CD14-positive monocyte (primary cell): ENCODE data around the gene MAP2K5. TPM values are rescaled to one million over a fixed set of nuclear protein-coding genes. Genes with fewer than 3 reads are reported as not detected.

Source experiments
- DNase-seq, 3 donors: peaks; one replicate each; pipeline ENCODE4 v3.0.0-alpha.2; 2011 to 2022
- H2AFZ ChIP-seq: 2 replicates; pipeline ENCODE4 v1.6.0; 2012; ENCODE audit warnings: mild to moderate bottlenecking, low read depth, low read length, inconsistent platforms; ENCODE audit not compliant: insufficient read depth, poor library complexity, severe bottlenecking
- H3K27ac ChIP-seq, 2 donors: 1 replicate in 1 of 2; 2 replicates in 1 of 2; pipeline ENCODE4 v1.5.1; 2012 to 2013; ENCODE audit warnings: low read length in 2 of 2, control low read depth in 1 of 2, inconsistent platforms in 1 of 2, low read depth in 1 of 2, mild to moderate bottlenecking in 1 of 2
- H3K27me3 ChIP-seq, 2 donors: one replicate each; pipeline versions ENCODE4 v1.6.0 to v1.6.1; 2011 to 2013; ENCODE audit warnings: low read length in 2 of 2; ENCODE audit not compliant: control insufficient read depth in 2 of 2, insufficient read depth in 2 of 2
- H3K36me3 ChIP-seq, 2 donors: replicated peaks in 1 of 2; 1 replicate in 1 of 2; 2 replicates in 1 of 2; pipeline versions ENCODE4 v1.5.1 to v1.6.1; 2012 to 2013; ENCODE audit warnings: low read length in 2 of 2, control low read depth in 1 of 2, inconsistent platforms in 1 of 2, mild to moderate bottlenecking in 1 of 2; ENCODE audit not compliant: insufficient read depth in 2 of 2, control insufficient read depth in 1 of 2
- H3K4me1 ChIP-seq, 2 donors: 1 replicate in 1 of 2; 2 replicates in 1 of 2; pipeline versions ENCODE4 v1.5.1 to v1.6.1; 2012 to 2013; ENCODE audit warnings: low read length in 2 of 2, control low read depth in 1 of 2, inconsistent platforms in 1 of 2, mild to moderate bottlenecking in 1 of 2, moderate library complexity in 1 of 2; ENCODE audit not compliant: insufficient read depth in 2 of 2, control insufficient read depth in 1 of 2
- H3K4me2 ChIP-seq: replicated peaks from 2 replicates; pipeline ENCODE3; 2012; ENCODE audit warnings: low read length, moderate library complexity, mild to moderate bottlenecking; ENCODE audit not compliant: poor library complexity, severe bottlenecking; ENCODE audit errors: extremely low read depth
- H3K4me3 ChIP-seq, 3 experiments: fragments of 200-600 bp in 1 of 3; sonication (generic) in 1 of 3; replicated peaks in 1 of 3; 1 replicate in 2 of 3; 2 replicates in 1 of 3; pipeline ENCODE4 v1.5.1; 2011 to 2013; ENCODE audit warnings: low read length in 3 of 3, mild to moderate bottlenecking in 3 of 3, control low read depth in 2 of 3, low read depth in 2 of 3, inconsistent platforms in 1 of 3, moderate library complexity in 1 of 3
- H3K79me2 ChIP-seq: 2 replicates; pipeline ENCODE4 v1.6.0; 2012; ENCODE audit warnings: mild to moderate bottlenecking, control low read depth, inconsistent platforms, low read length, moderate library complexity; ENCODE audit not compliant: insufficient read depth
- H3K9ac ChIP-seq: 2 replicates; pipeline ENCODE4 v1.6.0; 2017; ENCODE audit warnings: low read length, mild to moderate bottlenecking; ENCODE audit not compliant: insufficient read depth, poor library complexity, severe bottlenecking
- H3K9me3 ChIP-seq, 2 donors: replicated peaks in 1 of 2; 1 replicate in 1 of 2; 2 replicates in 1 of 2; pipeline versions ENCODE4 v1.5.1 to v1.6.1; 2012 to 2013; ENCODE audit warnings: low read length in 2 of 2, control low read depth in 1 of 2; ENCODE audit not compliant: control insufficient read depth in 1 of 2, insufficient read depth in 1 of 2
- H4K20me1 ChIP-seq: 2 replicates; pipeline ENCODE4 v1.6.0; 2012; ENCODE audit warnings: mild to moderate bottlenecking, low read length, control low read depth, moderate library complexity; ENCODE audit not compliant: insufficient read depth
- H3K27ac Mint-ChIP-seq, 7 donors: one replicate each; pipeline ENCODE4 v1.8.0; 2020; ENCODE audit warnings: mild to moderate bottlenecking in 7 of 7, mixed read lengths in 7 of 7, moderate library complexity in 6 of 7, inconsistent platforms in 2 of 7
- H3K27me3 Mint-ChIP-seq, 3 donors: one replicate each; pipeline ENCODE4 v1.8.0; 2021 to 2022; ENCODE audit warnings: low read depth in 3 of 3, mild to moderate bottlenecking in 3 of 3, mixed read lengths in 3 of 3, moderate library complexity in 3 of 3, inconsistent platforms in 1 of 3
- H3K36me3 Mint-ChIP-seq, 2 donors: one replicate each; pipeline ENCODE4 v1.8.0; 2020; ENCODE audit warnings: mixed read lengths in 2 of 2, inconsistent platforms in 1 of 2, mild to moderate bottlenecking in 1 of 2
- H3K4me1 Mint-ChIP-seq: one replicate; pipeline ENCODE4 v1.8.0; 2020; ENCODE audit warnings: mild to moderate bottlenecking, mixed read lengths
- H3K4me3 Mint-ChIP-seq, 2 donors: one replicate each; pipeline ENCODE4 v1.8.0; 2020; ENCODE audit warnings: mild to moderate bottlenecking in 2 of 2, mixed read lengths in 2 of 2, moderate library complexity in 1 of 2
- H3K9me3 Mint-ChIP-seq, 7 donors: one replicate each; pipeline ENCODE4 v1.8.0; 2020 to 2022; ENCODE audit warnings: mixed read lengths in 7 of 7, mild to moderate bottlenecking in 6 of 7, moderate library complexity in 6 of 7, inconsistent platforms in 2 of 7
- WGBS: methylation state at CpG from one replicate; pipeline ENCODE4 v1.1.5; 2013; ENCODE audit warnings: missing lambda C conversion rate; ENCODE audit not compliant: insufficient coverage; 5-methylcytosine and 5-hydroxymethylcytosine counted together
- intact Hi-C, 2 donors: fragments of 100-400 bp; cut with micrococcal nuclease; formaldehyde crosslinking; loops; one replicate each; pipeline versions ENCODE4 v1.15.0 to v1.15.1; 2023
- polyA plus RNA-seq, 3 donors: library from polyadenylated mRNA; depleted of rRNA in 1 of 3; unstranded in 2 of 3; stranded (reverse) in 1 of 3; fragments of 300-500 nt in 2 of 3; fragments of >200 nt in 1 of 3; fragmentation: Illumina TruSeq in 2 of 3; gene quantifications; 1 replicate in 2 of 3; 2 replicates in 1 of 3; pipeline ENCODE4 v1.2.3, GENCODE V29; 2012 to 2021
- TF ChIP-seq, protein P1 (sequence below): fragments of 200-600 bp; IDR thresholded peaks from one replicate; pipeline ENCODE4 v1.8.0; 2022; ENCODE audit warnings: antibody characterized with exemption, mild to moderate bottlenecking

MAP2K5 gene
- polyA plus RNA-seq, 3 donors = 10.2 to 11.3 (median 10.6) TPM

DNA sequence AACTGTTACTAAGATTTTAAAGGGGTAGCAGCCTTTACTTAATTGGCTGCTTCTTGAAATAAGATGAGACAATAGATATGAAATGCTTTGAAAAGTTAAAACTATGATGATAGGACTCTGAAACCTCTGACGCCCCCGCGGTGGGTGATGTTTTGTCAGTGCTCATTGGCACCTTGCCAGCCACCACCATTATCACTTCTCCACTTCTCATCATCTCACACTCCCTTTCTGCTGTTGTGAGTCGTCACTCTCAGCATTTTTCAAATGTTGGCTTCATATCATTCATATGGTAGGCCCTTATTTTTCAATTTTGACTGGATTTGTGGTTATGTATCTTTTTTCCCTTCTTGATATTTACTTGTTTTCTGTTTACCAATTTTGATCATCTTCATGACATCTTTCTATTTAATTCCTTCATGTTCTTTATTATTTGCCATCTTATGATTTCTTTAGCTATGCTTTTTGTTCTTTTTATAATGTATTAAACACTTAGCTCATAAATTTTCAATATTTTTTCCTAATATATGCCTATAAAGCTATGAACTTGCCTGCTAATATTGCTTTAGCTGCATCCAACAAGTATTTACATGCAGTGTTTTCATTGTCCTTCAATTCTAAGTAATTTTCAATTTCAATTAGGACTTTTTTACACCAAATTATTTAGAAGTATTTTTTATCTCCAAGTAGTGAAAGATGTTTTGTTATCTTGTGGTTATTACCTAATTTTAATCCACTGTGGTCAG, 252.5 kb downstream of the MAP2K5 start:
- Mint-ChIP-seq H3K36me3 (peaks cover 37 to 38% of the 10 kb centered on the region in 2 donors), H3K4me1 (no peaks in the 10 kb centered on the region), H3K27me3 (peaks cover 0 to 3% (median 0%) of the 10 kb centered on the region in 3 donors), H3K27ac (no peak overlapping the region), H3K9me3 (peaks cover 4 to 14% (median 12%) of the 10 kb centered on the region in 7 donors), H3K4me3 (no peak overlapping the region)
- H3K27me3 ChIP-seq = no peaks in the 10 kb centered on the region
- intact Hi-C loops = no loop called here
- no peaks in the 10 kb centered on the region for H3K79me2 ChIP-seq
- no peak overlapping the region for H2AFZ ChIP-seq
- no peak overlapping the region for H3K4me3 ChIP-seq
- DNase-seq = no peak
- H3K9ac ChIP-seq = no peak overlapping the region
- no peaks in the 10 kb centered on the region for H3K4me1 ChIP-seq
- no peak overlapping the region for H3K4me2 ChIP-seq
- no peaks in the 10 kb centered on the region for H4K20me1 ChIP-seq
- H3K9me3 ChIP-seq = peaks cover 0 to 4% of the 10 kb centered on the region in 2 donors
- peaks cover 0 to 8% of the 10 kb centered on the region in 2 donors for H3K36me3 ChIP-seq
- H3K27ac ChIP-seq = no peak overlapping the region
- TF ChIP-seq, protein P1, sequence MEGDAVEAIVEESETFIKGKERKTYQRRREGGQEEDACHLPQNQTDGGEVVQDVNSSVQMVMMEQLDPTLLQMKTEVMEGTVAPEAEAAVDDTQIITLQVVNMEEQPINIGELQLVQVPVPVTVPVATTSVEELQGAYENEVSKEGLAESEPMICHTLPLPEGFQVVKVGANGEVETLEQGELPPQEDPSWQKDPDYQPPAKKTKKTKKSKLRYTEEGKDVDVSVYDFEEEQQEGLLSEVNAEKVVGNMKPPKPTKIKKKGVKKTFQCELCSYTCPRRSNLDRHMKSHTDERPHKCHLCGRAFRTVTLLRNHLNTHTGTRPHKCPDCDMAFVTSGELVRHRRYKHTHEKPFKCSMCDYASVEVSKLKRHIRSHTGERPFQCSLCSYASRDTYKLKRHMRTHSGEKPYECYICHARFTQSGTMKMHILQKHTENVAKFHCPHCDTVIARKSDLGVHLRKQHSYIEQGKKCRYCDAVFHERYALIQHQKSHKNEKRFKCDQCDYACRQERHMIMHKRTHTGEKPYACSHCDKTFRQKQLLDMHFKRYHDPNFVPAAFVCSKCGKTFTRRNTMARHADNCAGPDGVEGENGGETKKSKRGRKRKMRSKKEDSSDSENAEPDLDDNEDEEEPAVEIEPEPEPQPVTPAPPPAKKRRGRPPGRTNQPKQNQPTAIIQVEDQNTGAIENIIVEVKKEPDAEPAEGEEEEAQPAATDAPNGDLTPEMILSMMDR = no peak
- WGBS = 100% methylated on average over 3 of the region's 4 CpGs

DNA sequence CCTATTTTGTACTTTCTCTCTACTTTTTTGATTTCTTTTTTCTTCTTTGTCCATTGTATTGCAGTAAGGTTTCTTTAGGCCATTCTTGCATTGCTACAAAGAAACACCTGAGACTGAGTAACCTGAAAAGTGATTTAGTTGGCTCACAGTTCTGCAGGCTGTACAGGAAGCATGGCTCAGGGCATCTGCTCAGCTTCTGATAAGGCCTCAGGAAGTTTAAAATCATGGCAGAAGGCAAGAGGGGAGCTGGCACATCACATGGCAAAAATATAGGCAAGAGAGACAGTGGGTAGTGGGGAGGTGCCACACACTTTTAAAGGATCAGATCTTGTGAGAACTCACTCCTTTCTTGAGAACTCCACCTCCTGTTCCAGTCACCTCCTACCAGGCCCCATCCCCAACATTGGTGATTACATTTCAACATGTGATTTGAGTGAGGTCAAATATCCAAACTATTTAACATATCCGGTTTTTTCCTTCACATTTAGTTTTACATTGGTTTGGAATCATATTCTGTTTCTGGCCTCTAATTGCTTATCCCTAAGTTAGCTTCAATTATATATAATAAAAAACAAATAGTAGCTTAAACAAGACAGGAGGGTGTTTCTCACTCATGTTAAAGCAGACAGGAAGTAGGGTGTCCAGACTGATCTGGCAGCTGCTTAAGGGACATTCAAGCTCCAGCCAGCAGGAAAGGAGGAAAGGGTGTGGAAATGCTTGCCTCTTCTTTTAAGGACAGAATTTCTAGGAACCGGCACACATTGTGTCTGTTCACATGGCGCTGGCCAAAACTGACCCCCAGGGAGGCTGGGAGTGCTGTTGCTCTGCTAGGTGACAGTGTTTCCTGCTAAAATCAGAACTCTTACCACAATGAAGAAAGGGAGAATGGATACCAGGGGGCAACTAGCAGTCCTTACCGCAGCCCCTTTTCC, 254.0 kb downstream of the MAP2K5 start:
- intact Hi-C loops = no loop called here
- Mint-ChIP-seq H3K27me3 (peaks cover 0 to 3% (median 0%) of the 10 kb centered on the region in 3 donors), H3K27ac (peak overlapping the region in 2 of 7 donors; percentile 21 to 70), H3K36me3 (peaks cover 29 to 34% of the 10 kb centered on the region in 2 donors), H3K4me3 (no peak overlapping the region), H3K9me3 (peaks cover 4 to 14% (median 12%) of the 10 kb centered on the region in 7 donors), H3K4me1 (no peaks in the 10 kb centered on the region)
- no peaks in the 10 kb centered on the region for H3K27me3 ChIP-seq
- H3K4me3 ChIP-seq = no peak overlapping the region
- no peak overlapping the region for H3K4me2 ChIP-seq
- H4K20me1 ChIP-seq = no peaks in the 10 kb centered on the region
- DNase-seq = no peak
- peaks cover 0 to 4% of the 10 kb centered on the region in 2 donors for H3K9me3 ChIP-seq
- no peak overlapping the region for H2AFZ ChIP-seq
- H3K36me3 ChIP-seq = peaks cover 0 to 4% of the 10 kb centered on the region in 2 donors
- H3K4me1 ChIP-seq = no peaks in the 10 kb centered on the region
- TF ChIP-seq, protein P1 = no peak
- whole genome bisulfite sequencing = no CpG with 5 or more reads among the region's 4 CpGs
- H3K79me2 ChIP-seq = no peaks in the 10 kb centered on the region
- H3K27ac ChIP-seq = no peak overlapping the region
- H3K9ac ChIP-seq = no peak overlapping the region
